Left cardiac atrium (tissue), 4 donors: Measurements from ENCODE around the gene UFM1. TPM values are rescaled to one million over a fixed set of nuclear protein-coding genes. Genes with fewer than 3 reads are reported as not detected.
"Not testable (repeated sequence)": the region's sequence is repeated elsewhere in the genome, so short reads cannot be mapped to it uniquely, and the experiment has no call there.

Experiments
- ATAC-seq, 2 donors: fragments of 200-7000 bp; cut with Tn5 transposase; one replicate each; pipeline ENCODE4 v1.9.1; 2020; ENCODE audit warnings: mild to moderate bottlenecking in 2 of 2, moderate library complexity in 2 of 2
- DNase-seq: peaks from one replicate; pipeline ENCODE4 v3.0.0-alpha.2; 2020
- intact Hi-C, 2 donors: fragments of 100-400 bp; cut with DNase I; formaldehyde crosslinking; loops; one replicate each; pipeline versions ENCODE4 v1.14.1 to v1.15.1; 2022 to 2023
- total RNA-seq, 2 donors: library from RNA; stranded (reverse); fragmentation: NEBNext Ultra II Directional; extraction: Animal tissue kit (Norgen Biotek cat#: 25700); gene quantifications; one replicate each; pipeline ENCODE4 v1.2.1, GENCODE V29; 2021
- donor health status: DM: no; HTN: yes; CAD: no.
- donor health status: DM: no; HTN: yes; CAD: no; lungs with severe emphysema.
- donor health status: DM: yes; HTN: yes; CAD: no.
- donor health status: Dilated cardiomyopathy.

UFM1 gene
- total RNA-seq, 2 donors from 2014 or later: 27.2 to 40.3 TPM

- DNase-seq: no peak
- ATAC-seq: no peak
- intact Hi-C loops: no loop called here
These were observed 12.1 kb downstream of the UFM1 start for GRCh38 chr13:38361542-38362262.

- ATAC-seq: no peak
- intact Hi-C loops: no loop called here
- DNase-seq: no peak
These were observed 13.6 kb downstream of the UFM1 start for GRCh38 chr13:38363219-38363618.

- intact Hi-C loops, ATAC-seq, DNase-seq: not testable (repeated sequence)
These were observed 14.1 kb downstream of the UFM1 start for GRCh38 chr13:38363746-38364145.

- DNase-seq: no peak
- intact Hi-C loops: no loop called here
- no peak for ATAC-seq
These were observed 16.0 kb downstream of the UFM1 start for GRCh38 chr13:38365661-38366060.

- intact Hi-C loops: no loop called here
- DNase-seq (no peak), ATAC-seq (no peak)
These were observed 17.4 kb downstream of the UFM1 start for GRCh38 chr13:38366954-38367645.

- ATAC-seq: no peak
- intact Hi-C loops: no loop called here
These were observed 19.4 kb downstream of the UFM1 start for GRCh38 chr13:38369058-38369457.

GRCh38 chr13:38370096-38370495 is 20.4 kb downstream of the UFM1 start:
- ATAC-seq, intact Hi-C loops, DNase-seq: not testable (repeated sequence)

More at GRCh38 chr13:38369058-38369457, 19.4 kb downstream of the UFM1 start:
- DNase-seq: no peak

GRCh38 chr13:38372820-38373383 is 23.3 kb downstream of the UFM1 start:
- intact Hi-C loops: no loop called here
- ATAC-seq (no peak), DNase-seq (no peak)

- ATAC-seq: no peak
- no peak for DNase-seq
- intact Hi-C loops: no loop called here
These were observed 26.9 kb downstream of the UFM1 start for GRCh38 chr13:38376546-38376945.

GRCh38 chr13:38381890-38382289 is 32.2 kb downstream of the UFM1 start:
- no peak for ATAC-seq
- DNase-seq: no peak
- intact Hi-C loops: no loop called here

GRCh38 chr13:38382946-38383345 is 33.3 kb downstream of the UFM1 start:
- ATAC-seq (no peak), DNase-seq (no peak)
- intact Hi-C loops: no loop called here

- DNase-seq (no peak), ATAC-seq (no peak)
- intact Hi-C loops: no loop called here
These were observed 34.5 kb downstream of the UFM1 start for GRCh38 chr13:38384171-38384570.

- intact Hi-C loops: no loop called here
- ATAC-seq: no peak
- DNase-seq: no peak
These were observed 35.7 kb downstream of the UFM1 start for GRCh38 chr13:38385153-38385891.

GRCh38 chr13:38386421-38386820 is 36.8 kb downstream of the UFM1 start:
- no peak for ATAC-seq
- intact Hi-C loops: no loop called here
- no peak for DNase-seq

- intact Hi-C loops: no loop called here
- no peak for ATAC-seq
- DNase-seq: no peak
These were observed 41.7 kb downstream of the UFM1 start for GRCh38 chr13:38391341-38391740.

- DNase-seq (no peak), ATAC-seq (no peak)
- intact Hi-C loops: no loop called here
These were observed 45.3 kb downstream of the UFM1 start for GRCh38 chr13:38394777-38395496.

- DNase-seq: no peak
- ATAC-seq: no peak
- intact Hi-C loops: no loop called here
These were observed 45.8 kb downstream of the UFM1 start for GRCh38 chr13:38395497-38395788.

GRCh38 chr13:38398711-38399493 is 49.3 kb downstream of the UFM1 start:
- ATAC-seq (no peak), DNase-seq (no peak)
- intact Hi-C loops: no loop called here

- intact Hi-C loops: no loop called here
- no peak for DNase-seq
- ATAC-seq: no peak
These were observed 49.9 kb downstream of the UFM1 start for GRCh38 chr13:38399535-38399934.
